Esophagus squamous epithelium (tissue), 5 donors: ENCODE measurements around the gene COL16A1. TPM values are rescaled to one million over a fixed set of nuclear protein-coding genes. Genes with fewer than 3 reads are reported as not detected.

Source experiments
- DNase-seq: peaks from one replicate; lab custom pipeline; 2025; lab: John Stamatoyannopoulos, UW
- H3K27ac ChIP-seq, 4 donors: fragments of 200-600 bp; sonication (generic); one replicate each; pipeline ENCODE4 v1.5.1; 2016 to 2019; ENCODE audit warnings: mild to moderate bottlenecking in 1 of 4
- H3K27me3 ChIP-seq, 4 donors: fragments of 200-600 bp; sonication (generic); 1 replicate in 3 of 4; 2 replicates in 1 of 4; pipeline versions ENCODE4 v1.5.1 to v1.6.0; 2017 to 2021; ENCODE audit warnings: antibody characterized with exemption in 1 of 4
- H3K36me3 ChIP-seq, 3 donors: fragments of 200-600 bp; sonication (generic); one replicate each; pipeline ENCODE4 v1.5.1; 2016 to 2019
- H3K4me1 ChIP-seq, 3 donors: fragments of 200-600 bp; sonication (generic); one replicate each; pipeline ENCODE4 v1.5.1; 2017 to 2019
- H3K4me3 ChIP-seq, 4 donors: fragments of 200-600 bp; sonication (generic); 1 replicate in 3 of 4; 2 replicates in 1 of 4; pipeline ENCODE4 v1.5.1; 2016 to 2019; ENCODE audit warnings: mild to moderate bottlenecking in 2 of 4, moderate library complexity in 1 of 4
- H3K9me3 ChIP-seq, 3 donors: fragments of 200-600 bp; sonication (generic); one replicate each; pipeline ENCODE4 v1.5.1; 2016 to 2019
- CTCF ChIP-seq, 6 experiments: fragments of 450-650 bp in 4 of 6; fragments of 200-600 bp in 2 of 6; sonication (generic) in 2 of 6; IDR thresholded peaks; one replicate each; pipeline ENCODE4 v1.5.1; 2016 to 2019; ENCODE audit warnings: antibody characterized with exemption in 6 of 6, mild to moderate bottlenecking in 4 of 6, moderate library complexity in 4 of 6
- POLR2A ChIP-seq, 4 donors: fragments of 450-650 bp; IDR thresholded peaks; one replicate each; pipeline ENCODE4 v1.6.1; 2017; ENCODE audit warnings: antibody characterized with exemption in 4 of 4, mild to moderate bottlenecking in 4 of 4, moderate library complexity in 3 of 4
- WGBS, 2 donors: methylation state at CpG; one replicate each; pipeline ENCODE4 v1.1.5; 2018; 5-methylcytosine and 5-hydroxymethylcytosine counted together
- intact Hi-C: fragments of 100-400 bp; cut with DNase I; formaldehyde crosslinking; loops from one replicate; pipeline ENCODE4 v1.15.0; 2022
- total RNA-seq, 4 donors: library from RNA; depleted of rRNA; stranded (reverse); fragments of >200 nt; gene quantifications; one replicate each; pipeline ENCODE4 v1.1.0, GENCODE V29; 2016
- donor health status: DM: yes; HTN: yes; CAD: no.

Gene COL16A1
- total RNA-seq, 4 donors from 2014 or later: 8.8 to 35.5 (median 16.4) TPM

- TF ChIP-seq CTCF (IDR thresholded peaks at IDR 0.05): no peak
- no peak for TF ChIP-seq POLR2A (IDR thresholded peaks at IDR 0.05)
- H3K27me3 ChIP-seq: no peaks in the 10 kb centered on the region
- intact Hi-C loops: no loop called here
- H3K9me3 ChIP-seq: no peaks in the 10 kb centered on the region
- no peaks in the 10 kb centered on the region for H3K36me3 ChIP-seq
- 69 to 71% methylated on average over 4 of the region's 4 CpGs for WGBS, 2 donors
- no peak for DNase-seq
- H3K4me3 ChIP-seq: no peak overlapping the region
- no peak overlapping the region for H3K27ac ChIP-seq
- H3K4me1 ChIP-seq: no peaks in the 10 kb centered on the region
Observed at GRCh38 chr1:31605908-31606427, 97.8 kb downstream of the COL16A1 start.

Other genes with a start within 250 kb of the COL16A1 start
- gene TINAGL1, start 127.5 kb downstream of the COL16A1 start, total RNA-seq: 10 to 100 TPM; 24.5 to 56.4 (median 44.6) TPM
- gene HCRTR1, start 86.3 kb downstream of the COL16A1 start, total RNA-seq: under 1 TPM in 1 of 4 donors, not detected in 3; 0.22 TPM
- gene PEF1, start 59.1 kb downstream of the COL16A1 start, total RNA-seq: 10 to 100 TPM; 59.1 to 69.8 (median 63.6) TPM
- gene ADGRB2, start 60.3 kb upstream of the COL16A1 start, total RNA-seq: 1 to 10 TPM in 2 of 4 donors, under 1 TPM in 2; 0.18 to 2.1 (median 0.86) TPM
- gene SPOCD1, start 112.0 kb upstream of the COL16A1 start, total RNA-seq: under 1 TPM in 3 of 4 donors, not detected in 1; 0.18 to 0.40 (median 0.38) TPM
- 100 to 1,000 TPM in 3 of 4 donors, 10 to 100 TPM in 1; 71.4 to 122 (median 108) TPM for gene PTP4A2, start 234.4 kb upstream of the COL16A1 start, total RNA-seq